Esophagus muscularis mucosa (tissue), 4 donors: ENCODE measurements around the gene ODAD4. TPM values are rescaled to one million over a fixed set of nuclear protein-coding genes. Genes with fewer than 3 reads are reported as not detected.

Experiments used
- DNase-seq: peaks from one replicate; pipeline ENCODE4 v3.0.0-alpha.2; 2017; ENCODE audit errors: extremely low spot score
- H3K27ac ChIP-seq, 4 donors: fragments of 200-600 bp; sonication (generic); replicated peaks in 1 of 4; 1 replicate in 3 of 4; 2 replicates in 1 of 4; pipeline ENCODE4 v1.5.1; 2016 to 2019; ENCODE audit warnings: mild to moderate bottlenecking in 1 of 4
- H3K27me3 ChIP-seq, 4 donors: fragments of 200-600 bp; sonication (generic); one replicate each; pipeline versions ENCODE4 v1.5.1 to v1.6.0; 2016 to 2019
- H3K36me3 ChIP-seq, 4 donors: fragments of 200-600 bp; sonication (generic); one replicate each; pipeline ENCODE4 v1.5.1; 2016 to 2019
- H3K4me1 ChIP-seq, 4 donors: fragments of 200-600 bp; sonication (generic); one replicate each; pipeline ENCODE4 v1.5.1; 2016 to 2019
- H3K4me3 ChIP-seq, 4 donors: fragments of 200-600 bp; sonication (generic); 1 replicate in 2 of 4; 2 replicates in 2 of 4; pipeline ENCODE4 v1.5.1; 2016 to 2019; ENCODE audit warnings: mild to moderate bottlenecking in 4 of 4, moderate library complexity in 1 of 4
- H3K9me3 ChIP-seq, 4 donors: fragments of 200-600 bp; sonication (generic); 1 replicate in 3 of 4; 2 replicates in 1 of 4; pipeline ENCODE4 v1.5.1; 2016 to 2019
- EP300 ChIP-seq: sonication (generic); formaldehyde crosslinking; IDR thresholded peaks from one replicate; pipeline ENCODE4 v1.6.1; 2017; ENCODE audit warnings: antibody characterized with exemption
- POLR2A ChIP-seq: fragments of 450-650 bp; IDR thresholded peaks from one replicate; pipeline ENCODE4 v1.6.1; 2017; ENCODE audit warnings: antibody characterized with exemption, moderate library complexity, mild to moderate bottlenecking, low read depth
- POLR2AphosphoS5 ChIP-seq, 2 donors: sonication (generic); formaldehyde crosslinking; IDR thresholded peaks; one replicate each; pipeline ENCODE4 v1.6.1; 2017; ENCODE audit warnings: antibody characterized with exemption in 2 of 2
- WGBS: methylation state at CpG from one replicate; pipeline ENCODE4 v1.1.5; 2018; 5-methylcytosine and 5-hydroxymethylcytosine counted together
- intact Hi-C: fragments of 100-400 bp; cut with DNase I; formaldehyde crosslinking; loops from one replicate; pipeline ENCODE4 v1.15.1; 2023
- total RNA-seq, 4 donors: library from RNA; depleted of rRNA; stranded (reverse); fragments of >200 nt; gene quantifications; one replicate each; pipeline versions ENCODE4 v1.1.0 to v1.2.1, GENCODE V29; 2016
- TF ChIP-seq, protein P1 (sequence below), 3 experiments: fragments of 200-600 bp in 2 of 3; fragments of 450-650 bp in 1 of 3; sonication (generic) in 2 of 3; IDR thresholded peaks; one replicate each; pipeline ENCODE4 v1.5.1; 2017 to 2019; ENCODE audit warnings: antibody characterized with exemption in 3 of 3, mild to moderate bottlenecking in 2 of 3, moderate library complexity in 1 of 3

Gene ODAD4
- total RNA-seq, 4 donors from 2014 or later: 0.33 to 1.7 (median 1.1) TPM

DNA sequence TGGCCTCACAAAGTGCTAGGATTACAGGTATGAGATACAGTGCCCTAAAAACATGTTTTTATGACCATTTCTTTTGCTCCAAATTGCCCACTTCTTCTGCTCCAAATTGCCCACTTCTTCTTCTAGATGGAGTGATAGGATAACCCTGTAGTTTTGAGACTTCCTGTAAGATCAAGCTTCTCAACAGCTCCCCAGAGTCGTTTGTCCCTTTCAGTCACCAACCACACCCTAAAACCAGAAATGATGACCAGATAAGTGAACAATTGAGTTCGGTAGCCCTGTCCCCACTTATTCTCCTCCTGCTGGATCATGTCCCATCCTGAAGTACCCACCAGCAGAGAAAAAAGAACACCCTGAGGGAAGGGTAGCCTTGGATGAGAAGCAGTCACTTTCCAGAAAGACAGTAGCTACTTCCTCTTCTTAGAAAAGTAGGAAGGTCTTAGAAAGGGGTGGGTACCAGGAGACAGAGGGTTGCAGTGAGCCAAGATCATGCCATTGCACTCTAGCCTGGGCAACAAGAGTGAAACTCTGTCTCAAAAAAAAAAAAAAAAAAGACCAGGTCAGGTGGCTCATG is 2.5 kb downstream of the ODAD4 start:
- peaks cover 0 to 20% (median 10%) of the 10 kb centered on the region in 4 donors for H3K36me3 ChIP-seq
- TF ChIP-seq POLR2A (no peak), EP300 (no peak), POLR2AphosphoS5 (IDR thresholded peaks at IDR 0.05) (no peak)
- TF ChIP-seq, protein P1, sequence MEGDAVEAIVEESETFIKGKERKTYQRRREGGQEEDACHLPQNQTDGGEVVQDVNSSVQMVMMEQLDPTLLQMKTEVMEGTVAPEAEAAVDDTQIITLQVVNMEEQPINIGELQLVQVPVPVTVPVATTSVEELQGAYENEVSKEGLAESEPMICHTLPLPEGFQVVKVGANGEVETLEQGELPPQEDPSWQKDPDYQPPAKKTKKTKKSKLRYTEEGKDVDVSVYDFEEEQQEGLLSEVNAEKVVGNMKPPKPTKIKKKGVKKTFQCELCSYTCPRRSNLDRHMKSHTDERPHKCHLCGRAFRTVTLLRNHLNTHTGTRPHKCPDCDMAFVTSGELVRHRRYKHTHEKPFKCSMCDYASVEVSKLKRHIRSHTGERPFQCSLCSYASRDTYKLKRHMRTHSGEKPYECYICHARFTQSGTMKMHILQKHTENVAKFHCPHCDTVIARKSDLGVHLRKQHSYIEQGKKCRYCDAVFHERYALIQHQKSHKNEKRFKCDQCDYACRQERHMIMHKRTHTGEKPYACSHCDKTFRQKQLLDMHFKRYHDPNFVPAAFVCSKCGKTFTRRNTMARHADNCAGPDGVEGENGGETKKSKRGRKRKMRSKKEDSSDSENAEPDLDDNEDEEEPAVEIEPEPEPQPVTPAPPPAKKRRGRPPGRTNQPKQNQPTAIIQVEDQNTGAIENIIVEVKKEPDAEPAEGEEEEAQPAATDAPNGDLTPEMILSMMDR (IDR thresholded peaks at IDR 0.05): no peak
- intact Hi-C loops: no loop called here
- peaks cover 13 to 22% (median 20%) of the 10 kb centered on the region in 4 donors for H3K4me1 ChIP-seq
- DNase-seq: no peak
- no peak overlapping the region for H3K4me3 ChIP-seq
- WGBS: 61% methylated on average over 2 of the region's 2 CpGs
- H3K27me3 ChIP-seq: no peaks in the 10 kb centered on the region
- no peak overlapping the region for H3K27ac ChIP-seq
- H3K9me3 ChIP-seq: no peaks in the 10 kb centered on the region

DNA sequence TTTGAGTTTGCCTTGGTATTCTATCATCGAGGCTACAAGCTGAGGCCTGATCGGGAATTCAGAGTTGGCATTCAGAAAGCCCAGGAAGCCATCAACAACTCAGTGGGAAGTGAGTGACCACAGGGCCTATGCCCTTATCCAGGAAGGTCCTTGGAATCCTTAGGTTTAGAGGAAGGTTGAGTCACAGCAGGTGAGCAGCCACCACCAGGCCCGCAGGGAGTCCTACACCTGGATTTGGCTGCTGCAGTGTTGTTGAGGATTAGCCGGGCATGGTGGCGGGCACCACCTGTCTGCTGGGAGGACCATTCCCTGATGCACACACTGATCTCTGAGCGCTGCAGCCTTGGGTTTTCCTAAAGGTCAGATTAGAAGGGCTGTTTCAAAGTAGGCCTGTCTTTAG is 5.2 kb downstream of the ODAD4 start:
- TF ChIP-seq POLR2AphosphoS5 (IDR thresholded peaks at IDR 0.05) (no peak), EP300 (no peak), POLR2A (no peak)
- TF ChIP-seq, protein P1 (IDR thresholded peaks at IDR 0.05): no peak
- no peaks in the 10 kb centered on the region for H3K9me3 ChIP-seq
- 98% methylated on average over 4 of the region's 6 CpGs for WGBS
- intact Hi-C loops: no loop called here
- no peaks in the 10 kb centered on the region for H3K27me3 ChIP-seq
- no peak overlapping the region for H3K4me3 ChIP-seq
- peaks cover 6 to 10% (median 7%) of the 10 kb centered on the region in 4 donors for H3K4me1 ChIP-seq
- H3K27ac ChIP-seq: no peak overlapping the region
- peaks cover 0 to 33% (median 14%) of the 10 kb centered on the region in 4 donors for H3K36me3 ChIP-seq
- no peak for DNase-seq

DNA sequence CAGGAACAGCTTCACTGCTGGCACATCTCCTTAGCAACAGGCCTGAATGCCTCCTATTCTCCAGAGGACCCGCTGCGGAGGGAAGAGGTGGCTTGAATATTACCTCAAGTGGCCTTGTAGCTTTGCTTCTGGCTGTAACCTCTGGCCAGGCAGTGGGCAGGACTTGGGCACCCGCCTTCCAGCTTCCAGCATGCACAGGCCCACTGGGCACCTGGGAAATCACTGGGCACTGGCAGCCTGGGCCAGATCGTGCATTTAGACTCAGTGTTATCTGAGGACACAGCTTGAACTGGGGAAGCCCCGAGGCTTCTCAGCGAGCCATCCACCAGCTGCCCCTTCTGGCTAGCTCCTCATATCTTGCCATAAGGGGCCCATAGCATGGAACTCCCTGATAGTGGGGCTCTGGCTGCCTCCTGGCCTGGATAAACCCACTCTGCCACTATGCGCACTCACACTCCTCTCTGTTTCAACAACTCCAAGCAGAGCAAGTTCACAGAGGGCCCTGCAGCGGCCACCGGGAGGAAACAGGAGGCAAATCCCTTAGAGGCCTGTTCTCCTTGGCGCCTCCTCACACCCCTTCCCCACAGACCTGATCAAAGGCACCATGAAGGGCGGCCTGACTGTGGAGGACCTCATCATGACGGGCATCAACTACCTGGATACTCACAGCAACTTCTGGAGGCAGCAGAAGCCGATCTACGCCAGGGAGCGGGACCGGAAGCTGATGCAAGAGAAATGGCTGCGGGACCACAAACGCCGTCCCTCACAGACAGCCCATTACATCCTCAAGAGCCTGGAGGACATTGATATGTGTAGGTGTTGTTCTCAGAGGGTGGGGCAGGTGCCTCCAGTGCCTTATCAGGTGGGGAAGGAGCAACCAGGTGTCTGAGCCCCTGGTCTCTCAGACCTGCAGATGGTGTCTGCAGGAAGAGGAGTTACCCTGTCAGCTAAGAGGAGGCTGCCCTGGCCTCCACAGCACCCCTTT is 7.8 kb downstream of the ODAD4 start:
- TF ChIP-seq, protein P1 (IDR thresholded peaks at IDR 0.05): no peak
- TF ChIP-seq EP300: no peak
- no peak for TF ChIP-seq POLR2AphosphoS5 (IDR thresholded peaks at IDR 0.05)
- no peak for TF ChIP-seq POLR2A
- WGBS: 95% methylated on average over 18 of the region's 19 CpGs
- Histone ChIP-seq H3K27me3 (no peaks in the 10 kb centered on the region), H3K4me1 (no peaks in the 10 kb centered on the region), H3K4me3 (no peak overlapping the region), H3K27ac (no peak overlapping the region), H3K36me3 (peaks cover 0 to 33% (median 14%) of the 10 kb centered on the region in 4 donors), H3K9me3 (no peaks in the 10 kb centered on the region)
- no peak for DNase-seq
- intact Hi-C loops: no loop called here

DNA sequence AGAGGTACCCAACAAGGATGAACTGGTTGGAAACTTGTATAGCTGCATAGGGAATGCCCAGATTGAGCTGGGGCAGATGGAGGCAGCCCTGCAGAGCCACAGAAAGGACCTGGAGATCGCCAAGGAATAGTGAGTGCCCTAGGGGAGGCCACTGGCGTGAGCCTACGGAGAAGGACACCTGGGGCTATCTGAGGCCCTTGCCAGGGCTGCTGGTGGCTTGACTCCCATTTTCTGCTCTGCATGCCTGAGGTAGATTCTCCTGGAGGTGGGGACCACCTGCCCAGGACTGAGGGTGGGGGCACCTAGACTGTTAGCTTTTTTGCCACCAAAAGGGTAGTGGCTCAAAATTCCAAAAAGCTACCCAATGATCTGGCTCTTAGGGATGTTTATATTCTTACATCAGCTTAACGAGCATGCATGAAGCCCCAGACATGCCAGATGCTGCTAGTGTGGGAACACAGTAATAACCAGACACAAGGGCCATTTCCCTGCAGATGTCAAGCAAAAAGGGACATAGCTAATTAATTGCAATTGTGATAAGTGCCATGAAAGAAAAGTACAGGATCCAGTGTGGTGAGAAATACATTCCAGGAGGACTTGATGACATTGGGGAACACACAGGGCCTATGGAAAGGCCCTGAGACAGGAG is 8.8 kb downstream of the ODAD4 start:
- 85% methylated on average over 4 of the region's 4 CpGs for WGBS
- no peaks in the 10 kb centered on the region for H3K4me1 ChIP-seq
- no peak overlapping the region for H3K4me3 ChIP-seq
- no peak for DNase-seq
- intact Hi-C loops: no loop called here
- no peaks in the 10 kb centered on the region for H3K9me3 ChIP-seq
- H3K27ac ChIP-seq: no peak overlapping the region
- TF ChIP-seq EP300: no peak
- no peak for TF ChIP-seq POLR2A
- TF ChIP-seq POLR2AphosphoS5 (IDR thresholded peaks at IDR 0.05): no peak
- TF ChIP-seq, protein P1 (IDR thresholded peaks at IDR 0.05): no peak
- no peaks in the 10 kb centered on the region for H3K27me3 ChIP-seq
- H3K36me3 ChIP-seq: peaks cover 0 to 33% (median 14%) of the 10 kb centered on the region in 4 donors
